ENCODE measurements around the gene PAGR1. TPM values are rescaled to one million over a fixed set of nuclear protein-coding genes. Genes with fewer than 3 reads are reported as not detected.

The PAGR1 gene
- total RNA-seq, 1 donor from 2014 or later: 47.2 TPM

GRCh38 chr16:29820271-29820701 lies 4.3 kb downstream of the PAGR1 start, which contains the start of gene MVP:
Gene MVP (plus strand): TSS chr16:29820462. CDS start chr16:29830550, 10,088 bp downstream.
- H3K27me3 ChIP-seq: no peaks in the 10 kb centered on the region
- peaks cover 14% of the 10 kb centered on the region for H3K36me3 Mint-ChIP-seq
- H2AFZ ChIP-seq (replicated peaks): no peak within 1 kb of the TSS
- no peak within 1 kb of the TSS for H3K4me3 ChIP-seq
- H3K9me3 Mint-ChIP-seq: no peaks in the 10 kb centered on the region
- peaks cover 47% of the 10 kb centered on the region for H3K4me1 Mint-ChIP-seq
- H3K27me3 Mint-ChIP-seq (ENCODE audit: insufficient read depth, low read depth): peaks cover 10% of the 10 kb centered on the region
- peaks cover 13% of the 10 kb centered on the region for H3K4me1 ChIP-seq
- peak within 1 kb of the TSS; percentile 57 for H3K27ac Mint-ChIP-seq
- TF ChIP-seq EZH2phosphoT487 (IDR thresholded peaks at IDR 0.05): no peak
- no peak for TF ChIP-seq CTCF (IDR thresholded peaks at IDR 0.05)
- TF ChIP-seq EZH2 (IDR thresholded peaks at IDR 0.05): no peak
- H3K79me2 ChIP-seq (ENCODE audit: low read depth): peaks cover 33% of the 10 kb centered on the region
- H3K4me3 Mint-ChIP-seq: peak within 1 kb of the TSS; percentile 46
- H3K9me3 ChIP-seq (ENCODE audit: low read depth): no peaks in the 10 kb centered on the region
- peaks cover 54% of the 10 kb centered on the region for H3F3A ChIP-seq (ENCODE audit: low read depth)
- H3K36me3 ChIP-seq: no peaks in the 10 kb centered on the region
- DNase-seq (ENCODE audit: low spot score): no peak
- H4K20me1 ChIP-seq (ENCODE audit: low read depth): peaks cover 37% of the 10 kb centered on the region
- H3K27ac ChIP-seq: peak within 1 kb of the TSS; percentile 66
- no peak within 1 kb of the TSS for H3K9ac ChIP-seq
- no peak within 1 kb of the TSS for H3K4me2 ChIP-seq

GRCh38 chr16:29820730-29821642 lies 5.0 kb downstream of the PAGR1 start:
- Histone ChIP-seq H3K27me3 (no peaks in the 10 kb centered on the region), H3K4me2 (no peak overlapping the region), H3F3A (ENCODE audit: low read depth) (peaks cover 54% of the 10 kb centered on the region), H3K4me3 (no peak overlapping the region), H3K36me3 (no peaks in the 10 kb centered on the region), H3K4me1 (peaks cover 18% of the 10 kb centered on the region), H4K20me1 (ENCODE audit: low read depth) (peaks cover 36% of the 10 kb centered on the region), H3K27ac (peak overlapping the region; percentile 66), H2AFZ (replicated peaks) (no peak overlapping the region), H3K9ac (no peak overlapping the region), H3K79me2 (ENCODE audit: low read depth) (peaks cover 31% of the 10 kb centered on the region), H3K9me3 (ENCODE audit: low read depth) (no peaks in the 10 kb centered on the region)
- Mint-ChIP-seq H3K4me3 (no peak overlapping the region), H3K4me1 (peaks cover 43% of the 10 kb centered on the region), H3K27me3 (ENCODE audit: insufficient read depth, low read depth) (peaks cover 13% of the 10 kb centered on the region), H3K27ac (peak overlapping the region; percentile 57), H3K36me3 (peaks cover 14% of the 10 kb centered on the region), H3K9me3 (no peaks in the 10 kb centered on the region)
- no peak for TF ChIP-seq CTCF (IDR thresholded peaks at IDR 0.05)
- TF ChIP-seq EZH2phosphoT487 (IDR thresholded peaks at IDR 0.05): no peak
- no peak for TF ChIP-seq EZH2 (IDR thresholded peaks at IDR 0.05)
- DNase-seq (ENCODE audit: low spot score): no peak

GRCh38 chr16:29821643-29822115 lies 5.7 kb downstream of the PAGR1 start:
- H3K4me2 ChIP-seq: no peak overlapping the region
- TF ChIP-seq CTCF (IDR thresholded peaks at IDR 0.05): no peak
- TF ChIP-seq EZH2 (IDR thresholded peaks at IDR 0.05): no peak
- no peak for TF ChIP-seq EZH2phosphoT487 (IDR thresholded peaks at IDR 0.05)
- no peak overlapping the region for H3K4me3 Mint-ChIP-seq
- no peak overlapping the region for H3K9ac ChIP-seq
- peaks cover 42% of the 10 kb centered on the region for H3K4me1 Mint-ChIP-seq
- no peaks in the 10 kb centered on the region for H3K27me3 ChIP-seq
- no peak overlapping the region for H3K27ac Mint-ChIP-seq
- H2AFZ ChIP-seq (replicated peaks): no peak overlapping the region
- peak overlapping the region; percentile 66 for H3K27ac ChIP-seq
- H3K27me3 Mint-ChIP-seq (ENCODE audit: insufficient read depth, low read depth): peaks cover 10% of the 10 kb centered on the region
- H3K4me3 ChIP-seq: no peak overlapping the region
- no peaks in the 10 kb centered on the region for H3K9me3 Mint-ChIP-seq
- H3K36me3 ChIP-seq: no peaks in the 10 kb centered on the region
- H3F3A ChIP-seq (ENCODE audit: low read depth): peaks cover 56% of the 10 kb centered on the region
- peaks cover 33% of the 10 kb centered on the region for H4K20me1 ChIP-seq (ENCODE audit: low read depth)
- peaks cover 14% of the 10 kb centered on the region for H3K36me3 Mint-ChIP-seq
- H3K4me1 ChIP-seq: peaks cover 20% of the 10 kb centered on the region
- no peaks in the 10 kb centered on the region for H3K9me3 ChIP-seq (ENCODE audit: low read depth)
- peaks cover 27% of the 10 kb centered on the region for H3K79me2 ChIP-seq (ENCODE audit: low read depth)
- no peak for DNase-seq (ENCODE audit: low spot score)
